Progenitor cell of endocrine pancreas (in vitro differentiated cells): ENCODE results near the gene ETV6. TPM values are rescaled to one million over a fixed set of nuclear protein-coding genes. Genes with fewer than 3 reads are reported as not detected.

Experiments
- DNase-seq: peaks from one replicate; pipeline ENCODE4 v3.0.0; 2021; ENCODE audit warnings: low spot score; ENCODE audit not compliant: unreplicated experiment
- H3K27ac Mint-ChIP-seq: 2 replicates; pipeline ENCODE4 v1.8.0; 2021; ENCODE audit warnings: mild to moderate bottlenecking, moderate library complexity, mixed read lengths
- H3K27me3 Mint-ChIP-seq: 2 replicates; pipeline ENCODE4 v1.8.0; 2021; ENCODE audit warnings: mixed read lengths
- H3K36me3 Mint-ChIP-seq: 2 replicates; pipeline ENCODE4 v1.8.0; 2022; ENCODE audit warnings: mixed read lengths; ENCODE audit not compliant: insufficient read depth
- H3K4me1 Mint-ChIP-seq: 2 replicates; pipeline ENCODE4 v1.8.0; 2021; ENCODE audit warnings: low read depth, mixed read lengths
- H3K4me3 Mint-ChIP-seq: 2 replicates; pipeline ENCODE4 v1.8.0; 2021; ENCODE audit warnings: low read depth, mild to moderate bottlenecking, moderate library complexity, mixed read lengths
- H3K9me3 Mint-ChIP-seq: 2 replicates; pipeline ENCODE4 v1.8.0; 2021; ENCODE audit warnings: low read depth, mixed read lengths
- total RNA-seq: library from RNA; stranded (reverse); gene quantifications from 2 replicates; pipeline ENCODE4 v1.2.1, GENCODE V29; 2021
- TF ChIP-seq, protein P1 (sequence below): fragments of 200-600 bp; sonication (generic); IDR thresholded peaks from one replicate; pipeline ENCODE4 v1.5.0; 2021; ENCODE audit warnings: antibody characterized with exemption, mild to moderate bottlenecking; ENCODE audit not compliant: unreplicated experiment

Gene ETV6
- total RNA-seq, 1 donor from 2014 or later, result 55.2 TPM

DNA sequence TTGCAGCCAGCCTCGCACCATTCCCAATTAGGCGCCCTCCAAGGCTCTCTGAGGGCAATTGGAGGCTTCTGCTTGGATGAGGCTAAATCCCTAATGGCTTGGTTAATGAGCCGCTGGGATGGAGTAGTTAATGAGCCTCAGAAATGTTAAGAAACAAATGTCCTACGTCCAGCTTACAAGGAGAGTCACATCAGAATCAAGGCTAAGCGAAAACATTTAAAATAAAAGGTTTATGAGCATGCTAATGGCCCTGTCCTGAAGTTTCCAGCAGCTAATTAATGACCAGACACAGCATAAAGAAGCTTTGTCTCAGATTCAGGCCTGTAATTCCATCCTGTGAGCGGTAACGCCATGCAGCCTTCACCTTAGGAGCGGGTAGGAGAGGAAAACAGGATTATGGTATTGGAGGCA lies 220.6 kb downstream of the ETV6 start:
- TF ChIP-seq, protein P1, sequence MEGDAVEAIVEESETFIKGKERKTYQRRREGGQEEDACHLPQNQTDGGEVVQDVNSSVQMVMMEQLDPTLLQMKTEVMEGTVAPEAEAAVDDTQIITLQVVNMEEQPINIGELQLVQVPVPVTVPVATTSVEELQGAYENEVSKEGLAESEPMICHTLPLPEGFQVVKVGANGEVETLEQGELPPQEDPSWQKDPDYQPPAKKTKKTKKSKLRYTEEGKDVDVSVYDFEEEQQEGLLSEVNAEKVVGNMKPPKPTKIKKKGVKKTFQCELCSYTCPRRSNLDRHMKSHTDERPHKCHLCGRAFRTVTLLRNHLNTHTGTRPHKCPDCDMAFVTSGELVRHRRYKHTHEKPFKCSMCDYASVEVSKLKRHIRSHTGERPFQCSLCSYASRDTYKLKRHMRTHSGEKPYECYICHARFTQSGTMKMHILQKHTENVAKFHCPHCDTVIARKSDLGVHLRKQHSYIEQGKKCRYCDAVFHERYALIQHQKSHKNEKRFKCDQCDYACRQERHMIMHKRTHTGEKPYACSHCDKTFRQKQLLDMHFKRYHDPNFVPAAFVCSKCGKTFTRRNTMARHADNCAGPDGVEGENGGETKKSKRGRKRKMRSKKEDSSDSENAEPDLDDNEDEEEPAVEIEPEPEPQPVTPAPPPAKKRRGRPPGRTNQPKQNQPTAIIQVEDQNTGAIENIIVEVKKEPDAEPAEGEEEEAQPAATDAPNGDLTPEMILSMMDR, result no peak
- Mint-ChIP-seq H3K27ac (no peak overlapping the region), H3K36me3 (peaks cover 61% of the 10 kb centered on the region), H3K4me3 (no peak overlapping the region), H3K4me1 (peaks cover 3% of the 10 kb centered on the region), H3K27me3 (no peaks in the 10 kb centered on the region), H3K9me3 (peaks cover 15% of the 10 kb centered on the region)
- DNase-seq, result no peak

DNA sequence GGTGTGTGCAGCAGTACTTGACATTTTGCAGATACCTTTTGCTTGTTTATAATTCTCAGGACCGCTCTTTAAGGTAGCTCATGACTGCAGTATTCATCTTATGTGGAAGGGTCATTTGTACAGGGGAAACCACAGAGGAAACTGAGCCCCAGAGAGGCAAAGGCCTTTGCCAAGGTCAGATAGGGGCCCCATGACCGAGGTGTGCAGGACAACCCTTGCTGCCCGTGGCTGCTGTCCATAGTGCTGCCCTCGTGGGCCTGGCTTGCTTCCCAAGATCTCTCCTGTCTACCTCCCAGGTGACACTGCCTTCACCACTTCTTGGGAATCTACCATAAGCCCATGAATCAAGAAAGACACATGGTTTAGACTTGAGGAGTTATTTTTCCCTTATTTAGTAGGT lies 222.6 kb downstream of the ETV6 start:
- TF ChIP-seq, protein P1, result no peak
- peaks cover 9% of the 10 kb centered on the region for H3K4me1 Mint-ChIP-seq
- peaks cover 1% of the 10 kb centered on the region for H3K9me3 Mint-ChIP-seq
- H3K4me3 Mint-ChIP-seq, result no peak overlapping the region
- peaks cover 44% of the 10 kb centered on the region for H3K36me3 Mint-ChIP-seq
- H3K27me3 Mint-ChIP-seq, result no peaks in the 10 kb centered on the region
- DNase-seq, result no peak
- H3K27ac Mint-ChIP-seq, result no peak overlapping the region

DNA sequence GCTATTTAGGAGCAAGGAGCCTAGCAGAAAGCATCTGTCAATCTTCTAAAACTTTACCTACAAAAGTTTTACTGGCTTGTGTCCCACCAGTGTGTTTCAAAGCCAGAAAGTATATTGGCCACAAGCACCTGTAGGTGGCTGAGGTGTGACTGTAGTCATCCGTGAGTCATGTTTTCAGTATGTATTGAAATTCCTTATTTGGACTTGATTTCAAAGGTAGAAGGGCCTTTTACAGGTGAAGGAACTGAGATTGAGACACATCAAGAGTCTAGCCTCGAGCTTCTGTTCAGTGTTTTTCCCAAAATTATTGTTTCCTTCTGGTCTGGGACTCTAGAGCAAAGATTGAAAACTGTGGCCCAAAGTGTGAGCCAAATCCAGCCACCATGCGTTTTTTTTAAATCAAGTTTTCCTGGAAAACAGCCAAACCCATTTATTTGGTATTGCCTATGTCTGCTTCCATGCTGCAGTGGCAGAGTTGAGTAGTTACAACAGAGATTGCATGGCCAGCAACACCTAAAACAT lies 226.0 kb downstream of the ETV6 start:
- H3K27ac Mint-ChIP-seq, result no peak overlapping the region
- TF ChIP-seq, protein P1, result no peak
- H3K27me3 Mint-ChIP-seq, result no peaks in the 10 kb centered on the region
- H3K36me3 Mint-ChIP-seq, result peaks cover 26% of the 10 kb centered on the region
- DNase-seq, result no peak
- H3K9me3 Mint-ChIP-seq, result no peaks in the 10 kb centered on the region
- no peak overlapping the region for H3K4me3 Mint-ChIP-seq
- peaks cover 39% of the 10 kb centered on the region for H3K4me1 Mint-ChIP-seq

DNA sequence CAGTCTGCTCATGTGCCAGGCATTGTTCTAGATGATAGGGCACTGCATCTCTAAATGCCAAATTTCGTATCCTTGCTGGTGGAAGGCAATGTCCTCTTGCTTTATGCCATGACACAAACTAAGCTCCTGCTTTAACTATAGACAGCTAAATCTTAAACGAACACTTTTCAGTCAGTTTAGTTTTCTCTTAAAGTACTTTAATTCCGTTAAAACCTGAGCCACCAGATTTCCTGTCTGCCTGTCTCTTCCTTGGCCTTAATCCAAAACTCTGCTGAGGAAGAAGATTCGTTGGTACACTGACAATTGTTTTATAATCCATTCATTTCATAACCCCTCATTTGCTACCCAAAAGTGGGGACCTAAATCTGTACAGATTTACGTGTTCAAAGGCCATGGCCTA lies 226.8 kb downstream of the ETV6 start:
- Mint-ChIP-seq H3K27ac (peak overlapping the region; percentile 81), H3K27me3 (no peaks in the 10 kb centered on the region), H3K36me3 (peaks cover 23% of the 10 kb centered on the region), H3K4me1 (peaks cover 39% of the 10 kb centered on the region), H3K9me3 (no peaks in the 10 kb centered on the region), H3K4me3 (no peak overlapping the region)
- TF ChIP-seq, protein P1, result no peak
- no peak for DNase-seq

DNA sequence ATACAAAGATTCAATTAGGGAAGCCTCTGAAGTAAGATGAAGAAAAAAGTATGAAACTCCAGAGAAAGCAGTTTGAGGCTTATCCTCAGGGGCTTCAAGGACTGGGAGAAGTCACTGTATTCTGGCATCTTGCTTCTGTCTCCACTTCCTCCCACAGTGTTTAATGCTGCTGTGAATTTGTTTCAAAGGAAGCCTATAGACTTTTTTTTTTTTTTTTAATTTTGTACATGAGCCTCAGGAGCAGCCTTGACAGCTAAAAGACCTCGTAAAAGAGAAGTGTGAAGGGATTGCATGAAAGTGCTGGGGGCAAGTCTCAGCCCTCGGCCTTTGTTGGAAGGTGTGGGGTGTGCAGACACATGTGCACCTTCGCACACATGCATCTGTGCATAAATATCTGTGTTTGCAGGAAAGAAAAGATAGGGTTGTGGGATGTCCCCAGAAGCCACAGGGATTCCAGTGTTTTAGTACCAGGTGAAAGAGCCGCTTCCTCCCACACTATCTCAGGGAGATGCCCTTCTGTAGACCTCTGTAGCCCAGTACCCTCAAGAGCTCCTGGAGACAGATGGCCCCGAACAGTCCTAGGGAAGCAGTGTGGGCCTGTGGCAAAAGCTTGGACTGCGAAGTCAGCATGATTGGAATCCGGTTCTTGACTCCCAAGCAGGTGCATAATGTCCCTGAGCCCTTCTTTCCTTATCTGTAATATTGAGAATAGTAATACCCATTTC lies 227.8 kb downstream of the ETV6 start:
- peaks cover 47% of the 10 kb centered on the region for H3K4me1 Mint-ChIP-seq
- peaks cover 18% of the 10 kb centered on the region for H3K36me3 Mint-ChIP-seq
- no peaks in the 10 kb centered on the region for H3K27me3 Mint-ChIP-seq
- DNase-seq, result no peak
- TF ChIP-seq, protein P1, result no peak
- no peak overlapping the region for H3K4me3 Mint-ChIP-seq
- H3K27ac Mint-ChIP-seq, result peak overlapping the region; percentile 92
- no peaks in the 10 kb centered on the region for H3K9me3 Mint-ChIP-seq
